ENCODE results near the gene RPL15. TPM values are rescaled to one million over a fixed set of nuclear protein-coding genes. Genes with fewer than 3 reads are reported as not detected.

RPL15 gene
- total RNA-seq, 2 donors from 2014 or later: 2,011 to 2,129 TPM

DNA sequence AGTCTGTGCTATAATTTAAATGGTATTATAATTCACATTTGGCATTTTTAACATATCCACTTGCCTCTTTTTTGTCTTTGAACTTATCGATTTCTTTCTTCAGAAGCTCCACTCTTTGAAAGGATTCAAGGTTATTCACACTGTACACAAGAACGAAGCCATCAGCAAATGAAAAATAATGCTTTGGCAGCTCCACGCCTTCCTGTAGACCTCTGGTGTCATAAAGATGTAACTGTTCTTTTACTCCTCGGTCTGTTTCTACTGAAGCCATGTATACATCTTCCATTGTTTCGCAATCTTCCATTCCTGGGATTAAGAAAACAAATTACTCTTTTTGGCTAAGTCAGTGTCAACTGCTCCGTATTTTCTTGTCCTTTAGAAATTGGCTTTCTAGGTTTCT, 16.2 kb upstream of the RPL15 start:
- no peaks in the 10 kb centered on the region for H3K4me1 Mint-ChIP-seq
- Histone ChIP-seq H3K27me3 (ENCODE audit: control insufficient read depth, insufficient read depth, low read length, poor library complexity, severe bottlenecking) (no peaks in the 10 kb centered on the region), H3K9ac (ENCODE audit: extremely low read depth, low read length, poor library complexity, severe bottlenecking) (no peak overlapping the region), H3K4me1 (ENCODE audit: control insufficient read depth, insufficient read depth, low read length) (no peaks in the 10 kb centered on the region), H3K27ac (ENCODE audit: low read depth, low read length) (no peak overlapping the region), H3K9me3 (ENCODE audit: control insufficient read depth, low read length) (peaks cover 81% of the 10 kb centered on the region), H3K36me3 (ENCODE audit: control insufficient read depth, insufficient read depth, low read length) (peaks cover 72% of the 10 kb centered on the region), H3K4me3 (ENCODE audit: low read length) (no peak overlapping the region)
- H3K27ac Mint-ChIP-seq: no peak overlapping the region
- no peak overlapping the region for H3K4me3 Mint-ChIP-seq
- TF ChIP-seq, protein P1, sequence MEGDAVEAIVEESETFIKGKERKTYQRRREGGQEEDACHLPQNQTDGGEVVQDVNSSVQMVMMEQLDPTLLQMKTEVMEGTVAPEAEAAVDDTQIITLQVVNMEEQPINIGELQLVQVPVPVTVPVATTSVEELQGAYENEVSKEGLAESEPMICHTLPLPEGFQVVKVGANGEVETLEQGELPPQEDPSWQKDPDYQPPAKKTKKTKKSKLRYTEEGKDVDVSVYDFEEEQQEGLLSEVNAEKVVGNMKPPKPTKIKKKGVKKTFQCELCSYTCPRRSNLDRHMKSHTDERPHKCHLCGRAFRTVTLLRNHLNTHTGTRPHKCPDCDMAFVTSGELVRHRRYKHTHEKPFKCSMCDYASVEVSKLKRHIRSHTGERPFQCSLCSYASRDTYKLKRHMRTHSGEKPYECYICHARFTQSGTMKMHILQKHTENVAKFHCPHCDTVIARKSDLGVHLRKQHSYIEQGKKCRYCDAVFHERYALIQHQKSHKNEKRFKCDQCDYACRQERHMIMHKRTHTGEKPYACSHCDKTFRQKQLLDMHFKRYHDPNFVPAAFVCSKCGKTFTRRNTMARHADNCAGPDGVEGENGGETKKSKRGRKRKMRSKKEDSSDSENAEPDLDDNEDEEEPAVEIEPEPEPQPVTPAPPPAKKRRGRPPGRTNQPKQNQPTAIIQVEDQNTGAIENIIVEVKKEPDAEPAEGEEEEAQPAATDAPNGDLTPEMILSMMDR (conservative IDR thresholded peaks at IDR 0.05): no peak
- no peak for DNase-seq
- H3K27me3 Mint-ChIP-seq (ENCODE audit: insufficient read depth): no peaks in the 10 kb centered on the region
- peaks cover 44% of the 10 kb centered on the region for H3K9me3 Mint-ChIP-seq
- H3K36me3 Mint-ChIP-seq (ENCODE audit: low read depth): peaks cover 84% of the 10 kb centered on the region
- WGBS, 2 experiments (ENCODE audit: insufficient coverage in 1 of 2, insufficient read length in 1 of 2): 97% methylated on average over 6 of the region's 6 CpGs

DNA sequence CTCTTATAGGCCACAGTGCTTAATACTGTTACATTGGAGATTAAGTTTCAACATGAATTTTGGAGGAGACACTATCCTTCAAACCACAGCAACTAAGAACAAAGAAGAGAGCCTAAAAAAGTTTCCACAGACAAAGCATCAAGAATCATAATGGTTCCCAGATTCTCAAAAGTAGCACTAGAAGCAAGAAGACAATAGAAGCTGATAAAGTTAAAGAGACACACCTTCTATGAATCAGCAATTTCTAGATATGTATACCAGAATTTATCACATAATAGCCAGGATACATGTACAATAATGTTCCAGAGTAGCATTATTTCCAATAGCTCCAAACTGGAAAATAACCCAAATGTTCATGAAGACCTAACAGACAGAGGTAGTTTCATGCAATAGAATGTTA, 12.4 kb upstream of the RPL15 start:
- Histone ChIP-seq H3K36me3 (ENCODE audit: control insufficient read depth, insufficient read depth, low read length) (peaks cover 64% of the 10 kb centered on the region), H3K9ac (ENCODE audit: extremely low read depth, low read length, poor library complexity, severe bottlenecking) (no peak overlapping the region), H3K4me3 (ENCODE audit: low read length) (no peak overlapping the region), H3K27me3 (ENCODE audit: control insufficient read depth, insufficient read depth, low read length, poor library complexity, severe bottlenecking) (no peaks in the 10 kb centered on the region), H3K4me1 (ENCODE audit: control insufficient read depth, insufficient read depth, low read length) (no peaks in the 10 kb centered on the region), H3K9me3 (ENCODE audit: control insufficient read depth, low read length) (peaks cover 45% of the 10 kb centered on the region), H3K27ac (ENCODE audit: low read depth, low read length) (no peak overlapping the region)
- Mint-ChIP-seq H3K9me3 (peaks cover 12% of the 10 kb centered on the region), H3K27ac (no peak overlapping the region), H3K4me1 (no peaks in the 10 kb centered on the region), H3K36me3 (ENCODE audit: low read depth) (peaks cover 67% of the 10 kb centered on the region), H3K27me3 (ENCODE audit: insufficient read depth) (no peaks in the 10 kb centered on the region), H3K4me3 (no peak overlapping the region)
- DNase-seq: no peak
- TF ChIP-seq, protein P1 (conservative IDR thresholded peaks at IDR 0.05): no peak

DNA sequence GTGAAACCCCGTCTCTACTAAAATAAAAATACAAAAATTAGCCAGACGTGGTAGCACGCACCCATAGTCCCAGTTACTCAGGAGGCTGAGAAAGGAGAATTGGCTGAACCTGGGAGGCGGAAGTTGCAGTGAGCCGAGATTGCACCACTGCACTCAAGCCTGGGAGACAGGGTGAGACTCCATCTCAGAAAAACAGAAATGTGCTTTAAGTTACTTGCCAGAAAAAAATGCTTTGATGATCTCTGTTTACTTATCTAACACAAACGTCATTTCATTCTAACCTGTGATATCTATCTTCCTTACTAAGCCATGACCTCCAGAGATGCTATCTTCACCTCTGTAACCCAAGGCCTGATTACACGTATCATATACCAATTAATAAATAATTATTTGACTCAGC, 7.6 kb upstream of the RPL15 start:
- WGBS, 2 experiments (ENCODE audit: insufficient coverage in 1 of 2, insufficient read length in 1 of 2): 93 to 95% methylated on average over 6 to 7 of the region's 7 CpGs
- Mint-ChIP-seq H3K9me3 (no peaks in the 10 kb centered on the region), H3K4me3 (no peak overlapping the region), H3K27me3 (ENCODE audit: insufficient read depth) (no peaks in the 10 kb centered on the region), H3K4me1 (peaks cover 6% of the 10 kb centered on the region), H3K36me3 (ENCODE audit: low read depth) (peaks cover 40% of the 10 kb centered on the region), H3K27ac (no peak overlapping the region)
- Histone ChIP-seq H3K36me3 (ENCODE audit: control insufficient read depth, insufficient read depth, low read length) (peaks cover 36% of the 10 kb centered on the region), H3K27ac (ENCODE audit: low read depth, low read length) (no peak overlapping the region), H3K9me3 (ENCODE audit: control insufficient read depth, low read length) (peaks cover 5% of the 10 kb centered on the region), H3K4me1 (ENCODE audit: control insufficient read depth, insufficient read depth, low read length) (no peaks in the 10 kb centered on the region), H3K9ac (ENCODE audit: extremely low read depth, low read length, poor library complexity, severe bottlenecking) (no peak overlapping the region), H3K4me3 (ENCODE audit: low read length) (no peak overlapping the region), H3K27me3 (ENCODE audit: control insufficient read depth, insufficient read depth, low read length, poor library complexity, severe bottlenecking) (no peaks in the 10 kb centered on the region)
- TF ChIP-seq, protein P1 (conservative IDR thresholded peaks at IDR 0.05): no peak
- DNase-seq: no peak
